ENCODE data around the gene CHMP3.

Gene CHMP3

GRCh38 chr2:86470890-86471289, 92.4 kb downstream of the CHMP3 start:
- no peak for DNase-seq (ENCODE audit: low read depth, low spot score)

GRCh38 chr2:86468162-86469033, 94.8 kb downstream of the CHMP3 start:
- no peak for DNase-seq (ENCODE audit: low read depth, low spot score)

- no peak for DNase-seq (ENCODE audit: low read depth, low spot score)
These were observed 96.9 kb downstream of the CHMP3 start for GRCh38 chr2:86466306-86466705.

- DNase-seq (ENCODE audit: low read depth, low spot score) = no peak
These were observed 98.6 kb downstream of the CHMP3 start for GRCh38 chr2:86464652-86465051.

- no peak for DNase-seq (ENCODE audit: low read depth, low spot score)
These were observed 102.0 kb downstream of the CHMP3 start for GRCh38 chr2:86461042-86461743.

GRCh38 chr2:86455181-86455580, 108.1 kb downstream of the CHMP3 start:
- DNase-seq (ENCODE audit: low read depth, low spot score) = no peak

- no peak for DNase-seq (ENCODE audit: low read depth, low spot score)
These were observed 109.0 kb downstream of the CHMP3 start for GRCh38 chr2:86454238-86454637.

- no peak for DNase-seq (ENCODE audit: low read depth, low spot score)
These were observed 109.4 kb downstream of the CHMP3 start for GRCh38 chr2:86453836-86454235.
